A549 (cell line): ENCODE measurements around the gene SORCS1. TPM values are rescaled to one million over a fixed set of nuclear protein-coding genes. Genes with fewer than 3 reads are reported as not detected.
"Not testable (repeated sequence)": the region's sequence is repeated elsewhere in the genome, so short reads cannot be mapped to it uniquely, and the experiment has no call there.

Experiments
- ATAC-seq, 2 experiments: fragments of 200-7000 bp in 1 of 2; fragments of >200 bp in 1 of 2; cut with Nextera tagmentation in 1 of 2; cut with Tn5 transposase in 1 of 2; 3 replicates each; pipeline versions ENCODE4 v1.8.0 to v1.9.1; 2018 to 2020; ENCODE audit warnings: mild to moderate bottlenecking in 1 of 2, moderate library complexity in 1 of 2
- CTCF ChIA-PET: fragments of 300-600 bp; sonication (Branson Sonifier 250); formaldehyde crosslinking; extraction: SDS; loops from one replicate; lab custom pipeline; 2021; ENCODE audit warnings: antibody characterized with exemption, inconsistent platforms; lab: Yijun Ruan, JAX
- POLR2A ChIA-PET: fragments of 350-600 bp; formaldehyde crosslinking; extraction: SDS; loops from one replicate; lab custom pipeline; 2021; ENCODE audit warnings: antibody characterized with exemption, inconsistent platforms; lab: Yijun Ruan, JAX
- DNase-seq, 2 experiments: peaks; one replicate each; pipeline versions ENCODE4 v3.0.0 to v3.0.0-alpha.2; 2011 to 2016; ENCODE audit warnings: low read depth in 1 of 2, low spot score in 1 of 2
- FAIRE-seq: peaks from 2 replicates; lab custom pipeline; 2011; peaks lifted over from hg19 to GRCh38; lab: Jason Lieb, UNC
- H3K27ac ChIP-seq, 2 experiments: fragments of >200 bp; sonication (Bioruptor Twin); formaldehyde crosslinking; 3 replicates each; pipeline ENCODE4 v1.5.1; 2016 to 2017
- H3K4me1 ChIP-seq: fragments of >200 bp; sonication (Bioruptor Twin); formaldehyde crosslinking; 3 replicates; pipeline ENCODE4 v1.6.1; 2016
- H3K4me2 ChIP-seq: fragments of >200 bp; sonication (Bioruptor Twin); formaldehyde crosslinking; 3 replicates; pipeline ENCODE4 v1.6.1; 2016
- H3K4me3 ChIP-seq: fragments of >200 bp; sonication (Bioruptor Twin); formaldehyde crosslinking; 3 replicates; pipeline ENCODE4 v1.5.1; 2016
- H3K9me3 ChIP-seq: fragments of >200 bp; sonication (Bioruptor Twin); formaldehyde crosslinking; 3 replicates; pipeline ENCODE4 v1.6.1; 2016
- CBX2 ChIP-seq: fragments of 200-600 bp; sonication (generic); IDR thresholded peaks from 2 replicates; pipeline ENCODE4 v1.6.1; 2016; ENCODE audit warnings: low read depth, mild to moderate bottlenecking, borderline replicate concordance
- CBX8 ChIP-seq: fragments of 200-600 bp; sonication (generic); IDR thresholded peaks from 2 replicates; pipeline ENCODE4 v1.6.1; 2016
- EHF ChIP-seq: fragments of 250-450 bp; sonication (Bioruptor Pico); IDR thresholded peaks from 2 replicates; pipeline ENCODE4 v1.5.0; 2020; ENCODE audit warnings: mild to moderate bottlenecking
- EHMT2 ChIP-seq: fragments of 200-600 bp; sonication (generic); IDR thresholded peaks from 2 replicates; pipeline ENCODE4 v1.6.1; 2016; ENCODE audit warnings: antibody characterized with exemption, low read depth, mild to moderate bottlenecking, moderate library complexity
- EP300 ChIP-seq, 2 experiments: fragments of >200 bp; sonication (Bioruptor Twin); formaldehyde crosslinking; IDR thresholded peaks; 2 replicates in 1 of 2; 3 replicates in 1 of 2; pipeline ENCODE4 v1.6.1; 2016 to 2017
- ESRRA ChIP-seq: fragments of 150-350 bp; IDR thresholded peaks from 2 replicates; pipeline ENCODE4 v1.6.1; 2014; ENCODE audit warnings: mild to moderate bottlenecking, low read length, borderline replicate concordance
- FOSB ChIP-seq: fragments of 250-450 bp; sonication (Bioruptor Pico); IDR thresholded peaks from 2 replicates; pipeline ENCODE4 v1.5.0; 2020; ENCODE audit warnings: mild to moderate bottlenecking, moderate library complexity
- FOXS1 ChIP-seq: fragments of 250-450 bp; sonication (Bioruptor Pico); IDR thresholded peaks from 2 replicates; pipeline ENCODE4 v1.5.0; 2020; ENCODE audit warnings: mild to moderate bottlenecking, moderate library complexity
- HDAC2 ChIP-seq: fragments of 200-600 bp; sonication (generic); IDR thresholded peaks from 2 replicates; pipeline ENCODE4 v1.6.1; 2016
- HOXB13 ChIP-seq: fragments of 250-450 bp; sonication (Bioruptor Pico); IDR thresholded peaks from 2 replicates; pipeline ENCODE4 v1.5.0; 2020; ENCODE audit warnings: low read depth, mild to moderate bottlenecking, moderate library complexity
- HOXB5 ChIP-seq: fragments of 250-450 bp; sonication (Bioruptor Pico); IDR thresholded peaks from 2 replicates; pipeline ENCODE4 v1.5.0; 2020; ENCODE audit warnings: mild to moderate bottlenecking, moderate library complexity
- JUN ChIP-seq, 2 experiments: fragments of >200 bp; sonication (Bioruptor Twin); formaldehyde crosslinking; IDR thresholded peaks; 2 replicates in 1 of 2; 3 replicates in 1 of 2; pipeline ENCODE4 v1.6.1; 2016 to 2017
- JUNB ChIP-seq: fragments of >200 bp; sonication (Bioruptor Twin); formaldehyde crosslinking; IDR thresholded peaks from 2 replicates; pipeline ENCODE4 v1.6.1; 2016
- KDM5A ChIP-seq: fragments of 200-600 bp; sonication (generic); IDR thresholded peaks from 2 replicates; pipeline ENCODE4 v1.6.1; 2016; ENCODE audit warnings: antibody characterized with exemption, mild to moderate bottlenecking
- MAZ ChIP-seq: fragments of 150-350 bp; IDR thresholded peaks from 2 replicates; pipeline ENCODE4 v1.6.1; 2014; ENCODE audit warnings: antibody characterized with exemption, low read depth, low read length, borderline replicate concordance
- NPAS2 ChIP-seq: fragments of 250-450 bp; sonication (Bioruptor Pico); IDR thresholded peaks from 2 replicates; pipeline ENCODE4 v1.8.0; 2022; ENCODE audit warnings: mild to moderate bottlenecking, moderate library complexity, borderline replicate concordance
- NR3C1 ChIP-seq: fragments of >200 bp; sonication (Bioruptor Twin); formaldehyde crosslinking; IDR thresholded peaks from 3 replicates; pipeline ENCODE4 v1.6.1; 2017
- PHF8 ChIP-seq: fragments of 200-600 bp; sonication (generic); IDR thresholded peaks from 2 replicates; pipeline ENCODE4 v1.6.1; 2016; ENCODE audit warnings: low read depth, mild to moderate bottlenecking, antibody characterized with exemption, moderate library complexity, borderline replicate concordance
- RARB ChIP-seq: fragments of 250-450 bp; sonication (Bioruptor Pico); IDR thresholded peaks from 2 replicates; pipeline ENCODE4 v1.8.0; 2021; ENCODE audit warnings: mild to moderate bottlenecking, moderate library complexity
- RCOR1 ChIP-seq: fragments of 150-350 bp; IDR thresholded peaks from 2 replicates; pipeline ENCODE4 v1.6.1; 2014; ENCODE audit warnings: antibody characterized with exemption, low read length, low read depth
- ZNF302 ChIP-seq: fragments of 250-450 bp; sonication (Bioruptor Pico); IDR thresholded peaks from 2 replicates; pipeline ENCODE4 v1.9.0; 2021; ENCODE audit warnings: inconsistent platforms, mild to moderate bottlenecking, moderate library complexity
- whole genome bisulfite sequencing: methylation state at CpG from one replicate; pipeline ENCODE4 v1.1.6; 2017; ENCODE audit errors: missing lambda C conversion rate; 5-methylcytosine and 5-hydroxymethylcytosine counted together
- polyA plus RNA-seq, 4 experiments: library from polyadenylated mRNA; depleted of rRNA in 3 of 4; stranded (reverse); fragments of >200 nt; fragmentation: RNase III in 1 of 4; extraction: RNeasy Plus Mini Kit Qiagen cat#74134 plus additional on column Dnase treatment in 1 of 4; gene quantifications; 2 replicates in 3 of 4; 3 replicates in 1 of 4; pipeline ENCODE4 v1.2.3, GENCODE V29; 2011 to 2017
- TF ChIP-seq, protein P1 (sequence below): IDR thresholded peaks from 2 replicates; pipeline ENCODE4 v1.6.1; 2012
- TF ChIP-seq, protein P2 (sequence below): fragments of >200 bp; sonication (Bioruptor Twin); formaldehyde crosslinking; IDR thresholded peaks from 2 replicates; pipeline ENCODE4 v1.6.1; 2016
- TF ChIP-seq, protein P3 (sequence below): fragments of 200-600 bp; sonication (generic); IDR thresholded peaks from 2 replicates; pipeline ENCODE4 v1.6.1; 2016; ENCODE audit warnings: antibody characterized with exemption, mild to moderate bottlenecking, moderate library complexity

The SORCS1 gene
- polyA plus RNA-seq, 2 of the 4 experiments (the other 2 are of a cell fraction): not detected

DNA sequence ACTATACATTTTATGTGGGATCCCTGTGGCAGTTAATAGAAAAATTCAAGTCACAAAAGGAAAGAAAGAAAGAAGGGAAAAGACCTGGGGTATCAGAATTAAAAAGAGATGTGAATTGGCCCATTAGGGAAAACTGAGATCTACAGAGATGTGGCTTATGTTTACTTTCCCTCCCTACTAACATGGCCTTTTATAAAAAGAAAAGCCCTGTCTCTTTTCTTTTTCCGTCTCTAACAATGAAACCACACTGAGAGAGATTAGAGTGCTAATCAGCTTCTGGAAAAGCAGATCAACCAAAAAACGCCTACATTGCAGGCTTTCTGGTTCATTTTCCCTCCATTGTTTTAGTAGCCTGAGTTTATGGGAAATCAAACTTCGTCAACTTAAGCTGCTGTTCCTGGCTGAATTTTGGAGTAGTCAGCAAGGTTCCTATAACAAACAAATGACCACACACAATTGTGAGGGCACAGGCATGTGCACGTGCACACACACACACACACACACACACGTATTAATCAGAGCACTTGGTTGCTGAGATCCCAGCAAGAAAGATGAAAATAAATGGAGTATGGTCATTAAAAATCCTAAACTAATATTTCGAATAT lies 235.1 kb downstream of the SORCS1 start:
- Histone ChIP-seq H3K4me3 (no peak overlapping the region), H3K4me1 (no peaks in the 10 kb centered on the region), H3K4me2 (no peak overlapping the region)
- 20% methylated on average over 6 of the region's 6 CpGs for WGBS
- DNase-seq (no peak), FAIRE-seq (no peak)
- CTCF ChIA-PET: no interaction called here
- POLR2A ChIA-PET: no interaction called here
- no peak for TF ChIP-seq FOSB (CRISPR knock-in tag)
- TF ChIP-seq HDAC2: no peak
- TF ChIP-seq MAZ: no peak
- TF ChIP-seq HOXB5: no peak
- TF ChIP-seq FOXS1: no peak
- TF ChIP-seq, protein P1, sequence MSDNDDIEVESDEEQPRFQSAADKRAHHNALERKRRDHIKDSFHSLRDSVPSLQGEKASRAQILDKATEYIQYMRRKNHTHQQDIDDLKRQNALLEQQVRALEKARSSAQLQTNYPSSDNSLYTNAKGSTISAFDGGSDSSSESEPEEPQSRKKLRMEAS: no peak
- no peak for TF ChIP-seq ZNF302
- no peak for TF ChIP-seq EP300 (IDR thresholded peaks at IDR 0.05)
- TF ChIP-seq EHMT2: no peak
- TF ChIP-seq ESRRA: no peak
- no peak for TF ChIP-seq NPAS2 (CRISPR knock-in tag)
- TF ChIP-seq, protein P2, sequence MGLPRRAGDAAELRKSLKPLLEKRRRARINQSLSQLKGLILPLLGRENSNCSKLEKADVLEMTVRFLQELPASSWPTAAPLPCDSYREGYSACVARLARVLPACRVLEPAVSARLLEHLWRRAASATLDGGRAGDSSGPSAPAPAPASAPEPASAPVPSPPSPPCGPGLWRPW: no peak
- TF ChIP-seq HOXB13 (CRISPR knock-in tag): no peak
- TF ChIP-seq JUN (IDR thresholded peaks at IDR 0.05): no peak
- no peak for TF ChIP-seq RARB (CRISPR knock-in tag)
- no peak for TF ChIP-seq CBX2
- TF ChIP-seq, protein P3, sequence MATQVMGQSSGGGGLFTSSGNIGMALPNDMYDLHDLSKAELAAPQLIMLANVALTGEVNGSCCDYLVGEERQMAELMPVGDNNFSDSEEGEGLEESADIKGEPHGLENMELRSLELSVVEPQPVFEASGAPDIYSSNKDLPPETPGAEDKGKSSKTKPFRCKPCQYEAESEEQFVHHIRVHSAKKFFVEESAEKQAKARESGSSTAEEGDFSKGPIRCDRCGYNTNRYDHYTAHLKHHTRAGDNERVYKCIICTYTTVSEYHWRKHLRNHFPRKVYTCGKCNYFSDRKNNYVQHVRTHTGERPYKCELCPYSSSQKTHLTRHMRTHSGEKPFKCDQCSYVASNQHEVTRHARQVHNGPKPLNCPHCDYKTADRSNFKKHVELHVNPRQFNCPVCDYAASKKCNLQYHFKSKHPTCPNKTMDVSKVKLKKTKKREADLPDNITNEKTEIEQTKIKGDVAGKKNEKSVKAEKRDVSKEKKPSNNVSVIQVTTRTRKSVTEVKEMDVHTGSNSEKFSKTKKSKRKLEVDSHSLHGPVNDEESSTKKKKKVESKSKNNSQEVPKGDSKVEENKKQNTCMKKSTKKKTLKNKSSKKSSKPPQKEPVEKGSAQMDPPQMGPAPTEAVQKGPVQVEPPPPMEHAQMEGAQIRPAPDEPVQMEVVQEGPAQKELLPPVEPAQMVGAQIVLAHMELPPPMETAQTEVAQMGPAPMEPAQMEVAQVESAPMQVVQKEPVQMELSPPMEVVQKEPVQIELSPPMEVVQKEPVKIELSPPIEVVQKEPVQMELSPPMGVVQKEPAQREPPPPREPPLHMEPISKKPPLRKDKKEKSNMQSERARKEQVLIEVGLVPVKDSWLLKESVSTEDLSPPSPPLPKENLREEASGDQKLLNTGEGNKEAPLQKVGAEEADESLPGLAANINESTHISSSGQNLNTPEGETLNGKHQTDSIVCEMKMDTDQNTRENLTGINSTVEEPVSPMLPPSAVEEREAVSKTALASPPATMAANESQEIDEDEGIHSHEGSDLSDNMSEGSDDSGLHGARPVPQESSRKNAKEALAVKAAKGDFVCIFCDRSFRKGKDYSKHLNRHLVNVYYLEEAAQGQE: no peak
- no peak for TF ChIP-seq KDM5A
- TF ChIP-seq RCOR1: no peak
- TF ChIP-seq NR3C1: no peak
- TF ChIP-seq, all 56 proteins: peak for 0
- H3K9me3 ChIP-seq: no peaks in the 10 kb centered on the region
- H3K27ac ChIP-seq: no peak overlapping the region
- ATAC-seq: no peak

DNA sequence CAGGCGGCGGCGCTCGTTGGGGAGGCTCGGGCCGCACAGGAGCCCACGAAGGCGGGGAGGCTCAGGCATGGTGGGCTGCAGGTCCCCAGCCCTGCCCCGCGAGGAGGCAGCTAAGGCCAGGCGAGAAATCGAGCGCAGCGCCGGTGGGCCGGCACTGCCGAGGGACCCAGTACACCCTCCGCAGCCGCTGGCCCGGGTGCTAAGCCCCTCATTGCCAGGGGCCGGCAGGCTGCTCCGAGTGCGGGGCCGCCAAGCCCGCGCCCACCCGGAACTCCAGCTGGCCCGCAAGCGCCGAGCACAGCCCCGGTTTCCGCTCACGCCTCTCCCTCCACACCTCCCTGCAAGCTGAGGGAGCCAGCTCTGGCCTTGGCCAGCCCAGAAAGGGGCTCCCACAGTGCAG lies 236.4 kb downstream of the SORCS1 start:
- 50% methylated on average over 11 of the region's 33 CpGs for WGBS
- H3K27ac ChIP-seq, DNase-seq, H3K4me2 ChIP-seq, H3K9me3 ChIP-seq, CTCF ChIA-PET, ATAC-seq, FAIRE-seq, H3K4me3 ChIP-seq, H3K4me1 ChIP-seq, POLR2A ChIA-PET: not testable (repeated sequence)

DNA sequence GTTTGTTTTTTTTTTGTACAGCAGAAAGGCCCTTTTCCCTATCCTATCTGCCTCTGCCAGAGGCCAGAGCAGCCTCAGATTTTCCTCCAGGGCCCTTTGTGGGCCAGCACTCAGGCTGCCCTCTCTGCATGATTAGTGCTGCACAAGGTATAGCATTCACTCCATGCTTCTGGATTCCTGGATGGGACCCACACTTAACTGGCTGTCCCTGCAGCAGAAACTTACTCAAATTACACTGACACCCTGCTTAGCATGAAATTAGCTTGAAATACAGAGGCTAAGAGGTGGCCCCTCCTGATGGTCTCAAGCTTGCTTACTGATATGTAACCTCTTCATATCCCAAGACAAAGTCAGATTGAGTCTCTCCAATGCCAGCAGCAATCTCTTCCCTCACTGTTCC lies 239.3 kb downstream of the SORCS1 start:
- ChIA-PET POLR2A (no interaction called here), CTCF (no interaction called here)
- no peak for DNase-seq
- ATAC-seq: no peak
- FAIRE-seq: no peak
- H3K4me3 ChIP-seq: no peak overlapping the region
- H3K9me3 ChIP-seq: no peaks in the 10 kb centered on the region
- H3K27ac ChIP-seq: no peak overlapping the region
- H3K4me1 ChIP-seq: no peaks in the 10 kb centered on the region
- TF ChIP-seq EHF: no peak
- no peak for TF ChIP-seq PHF8
- TF ChIP-seq HOXB5: no peak
- TF ChIP-seq MAZ: no peak
- TF ChIP-seq CBX8: no peak
- TF ChIP-seq JUNB: no peak
- H3K4me2 ChIP-seq: no peak overlapping the region
